NCI-H187 (cell line): ENCODE data around the gene AFMID.
"Not testable (repeated sequence)": the region's sequence is repeated elsewhere in the genome, so short reads cannot be mapped to it uniquely, and the experiment has no call there.

Source experiments
- DNase-seq, 2 experiments: peaks; one replicate each; lab custom pipeline; 2025; lab: John Stamatoyannopoulos, UW

AFMID gene

DNA sequence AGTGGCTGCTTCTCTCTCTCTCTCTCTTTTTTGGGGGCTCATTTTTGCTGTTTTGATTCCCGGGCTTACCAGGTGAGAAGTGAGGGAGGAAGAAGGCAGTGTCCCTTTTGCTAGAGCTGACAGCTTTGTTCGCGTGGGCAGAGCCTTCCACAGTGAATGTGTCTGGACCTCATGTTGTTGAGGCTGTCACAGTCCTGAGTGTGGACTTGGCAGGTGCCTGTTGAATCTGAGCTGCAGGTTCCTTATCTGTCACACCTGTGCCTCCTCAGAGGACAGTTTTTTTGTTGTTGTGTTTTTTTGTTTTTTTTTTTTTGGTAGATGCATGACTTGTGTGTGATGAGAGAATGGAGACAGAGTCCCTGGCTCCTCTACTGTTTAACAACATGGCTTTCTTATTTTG lies 36.6 kb downstream of the AFMID start:
- DNase-seq: no peak

DNA sequence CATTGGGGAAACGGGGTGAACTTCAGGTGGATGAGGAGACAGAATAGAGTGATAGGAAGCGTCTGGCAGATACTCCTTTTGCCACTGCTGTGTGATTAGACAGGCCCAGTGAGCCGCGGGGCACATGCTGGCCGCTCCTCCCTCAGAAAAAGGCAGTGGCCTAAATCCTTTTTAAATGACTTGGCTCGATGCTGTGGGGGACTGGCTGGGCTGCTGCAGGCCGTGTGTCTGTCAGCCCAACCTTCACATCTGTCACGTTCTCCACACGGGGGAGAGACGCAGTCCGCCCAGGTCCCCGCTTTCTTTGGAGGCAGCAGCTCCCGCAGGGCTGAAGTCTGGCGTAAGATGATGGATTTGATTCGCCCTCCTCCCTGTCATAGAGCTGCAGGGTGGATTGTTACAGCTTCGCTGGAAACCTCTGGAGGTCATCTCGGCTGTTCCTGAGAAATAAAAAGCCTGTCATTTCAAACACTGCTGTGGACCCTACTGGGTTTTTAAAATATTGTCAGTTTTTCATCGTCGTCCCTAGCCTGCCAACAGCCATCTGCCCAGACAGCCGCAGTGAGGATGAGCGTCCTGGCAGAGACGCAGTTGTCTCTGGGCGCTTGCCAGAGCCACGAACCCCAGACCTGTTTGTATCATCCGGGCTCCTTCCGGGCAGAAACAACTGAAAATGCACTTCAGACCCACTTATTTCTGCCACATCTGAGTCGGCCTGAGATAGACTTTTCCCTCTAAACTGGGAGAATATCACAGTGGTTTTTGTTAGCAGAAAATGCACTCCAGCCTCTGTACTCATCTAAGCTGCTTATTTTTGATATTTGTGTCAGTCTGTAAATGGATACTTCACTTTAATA lies 37.3 kb downstream of the AFMID start:
- DNase-seq: no peak

DNA sequence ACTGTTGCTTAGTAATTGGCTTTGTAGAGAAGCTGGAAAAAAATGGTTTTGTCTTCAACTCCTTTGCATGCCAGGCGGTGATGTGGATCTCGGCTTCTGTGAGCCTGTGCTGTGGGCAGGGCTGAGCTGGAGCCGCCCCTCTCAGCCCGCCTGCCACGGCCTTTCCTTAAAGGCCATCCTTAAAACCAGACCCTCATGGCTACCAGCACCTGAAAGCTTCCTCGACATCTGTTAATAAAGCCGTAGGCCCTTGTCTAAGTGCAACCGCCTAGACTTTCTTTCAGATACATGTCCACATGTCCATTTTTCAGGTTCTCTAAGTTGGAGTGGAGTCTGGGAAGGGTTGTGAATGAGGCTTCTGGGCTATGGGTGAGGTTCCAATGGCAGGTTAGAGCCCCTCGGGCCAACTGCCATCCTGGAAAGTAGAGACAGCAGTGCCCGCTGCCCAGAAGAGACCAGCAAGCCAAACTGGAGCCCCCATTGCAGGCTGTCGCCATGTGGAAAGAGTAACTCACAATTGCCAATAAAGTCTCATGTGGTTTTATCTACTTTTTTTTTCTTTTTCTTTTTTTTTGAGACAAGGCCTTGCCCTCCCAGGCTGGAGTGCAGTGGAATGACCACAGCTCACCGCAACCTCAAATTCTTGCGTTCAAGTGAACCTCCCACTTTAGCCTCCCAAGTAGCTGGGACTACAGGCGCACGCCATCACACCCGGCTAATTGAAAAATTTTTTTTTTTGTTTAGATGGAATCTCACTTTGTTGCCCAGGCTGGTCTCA lies 38.1 kb downstream of the AFMID start:
- DNase-seq: no peak

DNA sequence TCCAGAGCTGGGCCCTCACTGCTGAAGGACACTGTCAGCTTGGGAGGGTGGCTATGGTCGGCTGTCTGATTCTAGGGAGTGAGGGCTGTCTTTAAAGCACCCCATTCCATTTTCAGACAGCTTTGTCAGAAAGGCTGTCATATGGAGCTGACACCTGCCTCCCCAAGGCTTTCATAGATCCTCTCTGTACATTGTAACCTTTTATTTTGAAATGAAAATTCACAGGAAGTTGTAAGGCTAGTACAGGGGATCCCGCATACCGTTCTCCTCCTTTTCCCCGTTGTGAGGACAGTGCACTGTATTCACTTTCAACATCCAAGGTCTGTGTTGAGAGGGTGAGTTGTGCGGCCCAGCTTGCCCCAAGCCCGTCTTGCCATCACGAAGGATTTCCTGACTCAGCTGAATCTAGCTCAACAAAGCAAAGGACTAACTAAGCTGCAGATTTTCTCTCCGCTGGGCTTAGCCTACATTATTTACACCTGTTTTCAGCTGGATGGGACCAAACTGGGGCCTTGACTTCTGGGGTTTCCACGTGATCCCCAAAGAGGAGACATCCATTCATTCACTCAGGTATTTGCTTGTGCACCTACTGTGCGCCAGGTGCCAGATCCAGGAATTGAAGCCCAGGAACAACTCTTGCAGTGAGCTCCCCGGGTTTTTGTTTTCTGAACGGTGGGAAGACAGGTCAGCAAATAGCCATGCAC lies 39.0 kb downstream of the AFMID start:
- DNase-seq: no peak

DNA sequence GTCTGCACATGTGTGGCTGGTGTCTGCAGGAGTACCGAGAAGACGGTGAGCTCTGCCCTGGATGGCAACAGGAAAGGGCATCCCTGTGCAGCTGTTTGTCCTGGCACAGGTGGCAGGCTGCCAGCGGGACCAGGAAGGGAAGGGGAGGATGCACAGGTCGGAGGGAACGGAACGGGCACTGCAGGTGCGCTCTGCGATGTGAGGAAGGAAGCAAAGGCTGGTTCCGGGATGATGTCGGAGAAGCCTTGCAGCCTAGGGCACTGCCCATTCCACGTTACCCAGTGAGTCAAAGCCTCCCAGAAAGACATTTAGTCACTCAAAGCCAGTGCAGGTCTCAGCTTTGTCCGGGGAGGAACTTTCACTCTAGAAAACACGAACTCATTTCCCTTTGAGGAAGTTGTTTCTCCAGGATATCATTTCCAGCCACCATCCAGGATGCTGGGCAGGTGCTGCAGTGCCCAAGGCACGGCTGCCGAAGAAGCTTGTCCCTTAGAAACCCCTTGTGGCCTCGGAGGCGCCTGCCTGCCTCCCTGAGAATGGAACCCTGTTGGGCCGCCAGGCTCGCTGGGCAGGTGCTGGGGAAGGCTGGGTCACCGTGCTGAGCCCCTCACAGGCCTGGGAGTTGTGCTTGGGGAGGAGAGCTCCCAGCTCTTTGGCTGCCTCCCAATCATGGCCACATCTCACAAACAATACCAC lies 39.7 kb downstream of the AFMID start:
- no peak for DNase-seq

DNA sequence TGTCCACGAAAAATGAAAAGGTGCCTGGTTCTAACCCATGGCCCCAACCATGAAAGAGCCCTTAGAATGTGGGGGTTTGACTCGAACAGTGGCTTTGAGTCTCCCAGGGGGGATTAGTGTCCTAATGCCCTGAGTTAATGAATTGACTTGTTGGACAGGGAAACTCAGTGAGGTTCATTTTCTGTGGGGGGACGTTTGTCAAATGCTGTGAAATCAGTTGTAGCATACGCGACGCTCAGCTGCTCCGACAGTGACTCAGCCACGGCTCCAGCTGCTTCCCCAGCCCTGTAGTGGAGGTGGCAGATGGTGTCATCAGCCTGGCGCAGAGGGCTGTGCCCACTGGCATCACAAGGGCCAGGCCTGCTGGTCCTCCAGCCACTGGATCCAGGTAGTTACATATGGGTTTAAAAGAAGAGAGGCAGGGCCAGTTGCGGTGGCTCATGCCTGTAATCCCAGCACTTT lies 40.3 kb downstream of the AFMID start:
- DNase-seq: no peak

DNA sequence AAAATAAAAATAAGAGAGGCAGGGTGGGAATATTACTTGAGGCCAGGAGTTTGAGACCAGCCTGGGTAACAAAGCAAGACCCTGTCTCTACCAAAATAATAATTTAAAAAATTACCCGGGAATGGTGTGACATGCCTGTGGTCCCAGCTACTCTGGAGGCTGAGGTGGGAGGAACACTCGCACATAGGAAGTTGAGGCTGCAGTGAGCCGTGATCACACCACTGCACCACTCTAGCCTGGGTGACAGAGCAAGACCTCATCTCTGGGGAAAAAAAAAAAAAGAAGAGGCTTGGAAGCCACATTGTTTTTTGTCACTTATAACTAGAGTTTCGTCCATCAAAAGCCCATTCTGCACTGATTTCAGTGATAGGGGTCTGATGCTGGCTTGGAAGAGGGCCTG lies 41.0 kb downstream of the AFMID start:
- no peak for DNase-seq

DNA sequence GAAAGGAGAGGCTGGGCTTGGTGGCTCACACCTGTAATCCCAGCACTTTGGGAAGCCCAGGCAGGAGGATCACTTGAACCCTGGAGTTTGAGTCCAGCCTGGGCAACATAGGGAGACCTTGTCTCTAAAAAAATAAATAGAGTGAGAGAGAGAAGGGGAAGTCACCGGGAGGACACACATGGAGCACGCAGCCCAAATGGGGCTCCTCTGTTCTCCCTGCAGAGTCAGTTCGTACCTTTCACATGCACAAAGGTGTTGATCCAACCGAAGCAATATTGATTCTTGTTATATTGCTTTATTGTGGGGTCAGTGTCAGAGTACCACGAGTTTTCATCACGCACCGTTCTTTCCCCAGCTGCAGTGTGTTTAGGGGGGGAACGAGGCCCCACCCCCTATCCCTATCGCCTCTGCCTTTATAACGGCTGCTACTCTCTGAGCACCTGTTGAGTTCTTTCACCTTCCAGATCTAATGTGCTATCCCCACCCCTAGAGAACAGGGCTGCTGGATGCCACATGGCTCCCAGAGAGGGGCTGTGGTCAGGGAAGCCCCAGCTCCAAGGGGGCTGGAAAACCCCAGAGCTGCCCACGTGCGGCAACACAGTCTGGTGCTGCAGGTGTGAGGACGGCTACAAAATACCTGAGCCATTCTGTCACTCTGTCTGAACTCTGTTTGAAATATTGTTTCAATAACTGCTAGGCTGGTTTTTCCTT lies 43.2 kb downstream of the AFMID start:
- no peak for DNase-seq

DNA sequence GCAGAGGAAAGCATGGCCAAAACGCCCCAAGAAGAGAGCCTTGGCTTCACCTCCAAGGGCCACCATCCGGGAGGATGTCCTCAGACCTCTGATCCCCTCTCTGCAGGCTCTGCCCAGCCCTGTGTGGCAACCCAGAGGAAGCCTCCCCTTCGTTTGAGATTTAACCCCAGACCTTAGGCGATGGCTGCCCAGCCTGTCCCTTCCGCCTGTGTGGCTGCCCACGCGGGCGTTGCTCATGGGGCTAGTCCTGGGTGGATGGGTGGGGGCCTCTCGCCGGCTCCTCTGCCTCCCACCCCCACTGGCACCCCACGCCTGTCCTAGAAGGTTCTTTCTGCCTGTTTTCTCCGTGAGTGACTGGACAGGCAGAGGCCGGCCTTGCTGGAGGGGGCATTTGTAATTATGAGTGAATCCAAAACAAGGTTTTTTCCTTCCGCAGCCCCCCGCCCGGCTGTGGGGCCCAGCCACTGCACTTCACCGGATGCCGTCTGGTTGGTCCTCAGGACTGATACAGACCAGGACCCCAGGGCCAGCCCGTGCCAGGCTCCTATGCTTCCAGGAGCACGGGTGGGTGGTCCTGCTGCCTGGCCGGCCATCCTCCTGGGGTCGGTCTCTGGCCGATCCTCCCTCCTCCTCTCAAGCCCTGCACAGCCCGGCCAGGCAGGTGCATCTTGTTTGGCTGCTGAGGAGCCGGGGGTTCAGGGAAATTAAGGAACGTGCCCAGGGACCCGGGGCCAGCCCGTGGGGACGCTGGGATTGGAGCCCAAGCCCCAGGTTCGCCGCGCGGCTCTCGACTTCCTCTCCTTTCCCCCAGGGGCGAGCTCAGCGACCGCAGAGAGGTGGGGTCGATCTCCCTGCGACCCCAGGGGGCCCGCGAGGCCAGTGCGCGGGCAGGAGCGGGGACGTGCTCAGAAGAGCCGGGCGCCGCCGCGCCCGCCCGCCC lies 44.1 kb downstream of the AFMID start, which contains the start of gene TMEM235:
TMEM235 (plus strand) TSS at position 636 of the 940 bp plus-strand sequence. CDS start 393 bp downstream, outside the sequence.
- no peak for DNase-seq

DNA sequence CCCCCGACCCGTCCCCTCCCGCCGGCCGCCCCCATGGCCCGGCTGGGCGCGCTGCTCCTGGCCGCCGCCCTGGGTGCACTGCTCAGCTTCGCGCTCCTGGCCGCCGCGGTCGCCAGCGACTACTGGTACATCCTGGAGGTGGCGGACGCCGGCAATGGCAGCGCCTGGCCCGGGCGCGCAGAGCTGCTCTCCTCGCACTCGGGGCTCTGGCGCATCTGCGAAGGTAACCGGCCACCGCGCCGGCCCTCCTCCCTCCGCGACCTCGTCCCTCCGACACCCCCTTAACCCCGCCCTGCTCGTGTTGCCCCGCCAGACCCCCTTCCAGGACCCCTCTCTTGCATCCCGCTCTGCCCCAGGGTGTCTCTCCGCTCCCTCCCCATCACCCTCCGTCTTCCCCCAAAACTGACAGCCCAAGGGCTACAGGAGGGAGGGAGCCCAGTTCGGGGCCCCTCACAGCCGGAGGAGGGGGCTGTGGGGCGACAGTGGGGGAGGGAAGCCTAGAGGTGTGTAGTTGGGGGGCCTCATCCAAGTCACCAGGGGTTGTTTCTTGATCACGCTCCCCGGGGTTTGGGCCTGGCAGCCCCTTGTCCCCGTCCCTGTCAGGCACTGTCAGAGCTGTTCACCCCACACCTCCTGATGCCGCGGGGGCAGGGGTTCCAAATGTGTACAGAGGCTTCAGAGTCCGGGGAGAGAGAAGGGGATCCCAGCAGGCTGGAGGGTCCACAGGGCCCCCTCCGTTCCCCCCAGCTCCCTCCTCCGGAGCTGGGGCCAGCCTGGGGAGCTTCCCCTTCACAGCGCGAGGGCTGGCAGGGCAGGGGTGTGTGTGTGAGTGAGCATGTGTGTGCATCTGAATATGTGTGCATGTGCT lies 45.1 kb downstream of the AFMID start:
- DNase-seq: no peak

DNA sequence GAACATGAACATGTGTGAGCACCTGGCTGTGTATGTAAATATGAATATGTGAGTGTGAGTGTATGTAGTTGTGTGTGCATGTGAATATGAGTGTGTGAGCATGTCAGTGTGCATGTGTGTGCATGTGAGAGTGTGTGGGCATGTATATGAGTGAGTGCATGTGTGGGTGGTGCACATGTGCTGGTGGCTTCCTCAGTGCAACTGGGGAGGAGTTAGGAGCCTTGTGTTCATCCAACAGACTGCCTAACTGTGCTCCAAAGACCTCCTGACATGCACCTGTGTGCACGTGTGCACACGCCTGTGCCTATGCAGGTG lies 45.7 kb downstream of the AFMID start:
- DNase-seq: no peak

DNA sequence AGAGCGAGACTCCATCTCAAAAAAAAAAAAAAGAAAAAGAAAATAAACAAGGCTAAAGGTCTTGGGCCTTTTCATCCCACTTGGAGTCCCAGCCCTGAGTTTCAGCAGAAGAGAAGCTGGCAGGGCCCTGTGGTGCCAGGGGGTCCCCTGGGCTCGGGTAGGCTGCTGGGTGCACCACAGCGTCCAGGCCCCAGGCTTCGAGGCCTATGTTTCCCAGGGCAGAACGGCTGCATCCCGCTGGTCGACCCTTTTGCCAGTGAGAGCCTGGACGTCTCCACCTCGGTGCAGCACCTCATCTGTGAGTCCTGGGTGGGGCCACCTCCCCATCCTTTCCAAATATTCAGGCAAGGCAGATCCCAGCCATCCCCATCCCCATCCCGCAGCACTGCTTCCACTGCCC lies 46.5 kb downstream of the AFMID start:
- DNase-seq: no peak

DNA sequence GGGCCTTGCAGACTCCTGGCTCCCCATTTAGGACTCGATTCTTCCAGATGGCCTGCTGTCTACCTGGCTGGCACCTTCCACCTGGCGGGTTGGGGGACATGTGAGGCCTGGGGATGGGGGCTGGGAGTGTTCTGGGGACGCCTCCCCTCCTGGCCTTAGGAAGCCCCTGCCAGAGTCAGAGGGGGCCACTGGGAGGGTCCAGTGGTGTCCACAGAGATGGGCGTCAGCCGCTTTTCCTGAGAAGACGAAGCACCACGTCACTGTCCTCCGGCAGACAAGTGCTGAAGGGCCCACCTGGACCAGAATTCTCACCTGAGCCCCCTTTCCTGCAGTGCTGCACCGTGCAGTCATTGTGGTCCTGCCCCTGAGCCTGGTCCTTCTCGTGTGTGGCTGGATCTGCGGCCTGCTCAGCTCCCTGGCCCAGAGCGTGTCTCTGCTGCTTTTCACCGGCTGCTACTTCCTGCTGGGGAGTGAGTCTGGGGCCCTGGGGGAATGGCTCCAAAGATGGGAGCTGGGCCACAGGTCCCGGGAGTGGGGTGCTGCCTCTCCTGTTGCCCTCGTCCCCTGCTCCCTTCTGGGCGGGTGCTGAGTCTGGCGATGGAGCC lies 47.2 kb downstream of the AFMID start:
- no peak for DNase-seq

DNA sequence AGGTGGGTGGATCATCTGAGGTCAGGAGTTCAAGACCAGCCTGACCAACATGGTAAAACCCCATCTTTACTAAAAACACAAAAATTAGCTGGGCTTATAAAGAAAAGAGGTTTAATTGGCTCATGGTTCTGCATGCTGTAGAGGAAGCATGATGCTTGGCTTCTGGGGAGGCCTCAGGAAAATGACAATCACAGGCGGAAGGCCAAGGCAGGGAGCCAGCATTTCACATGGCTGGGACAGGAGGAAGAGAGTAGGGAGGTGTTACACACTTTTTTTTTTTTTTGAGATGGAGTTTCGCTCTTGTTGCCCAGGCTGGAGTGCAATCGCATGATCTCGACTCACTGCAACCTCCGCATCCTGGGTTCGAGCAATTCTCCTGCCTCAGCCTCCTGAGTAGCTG lies 47.9 kb downstream of the AFMID start:
- DNase-seq: not testable (repeated sequence)

DNA sequence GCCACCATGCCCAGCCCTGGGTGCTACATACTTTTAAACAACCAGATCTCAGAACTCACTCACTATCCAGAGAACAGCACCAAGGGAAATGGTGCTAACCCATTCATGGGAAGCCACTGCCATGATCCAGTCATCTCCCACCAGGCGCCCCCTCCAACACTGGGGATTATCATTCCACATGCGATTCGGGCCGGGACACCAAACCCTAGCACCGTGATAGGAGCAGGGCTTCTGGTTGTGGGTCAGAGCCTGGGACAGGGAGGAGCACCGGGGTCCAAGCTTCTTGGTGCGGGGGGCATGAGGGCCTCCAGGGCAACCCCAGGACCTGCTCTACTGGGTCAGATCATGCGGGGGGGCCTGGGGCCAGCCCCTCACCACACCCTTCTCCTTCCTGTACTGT lies 48.7 kb downstream of the AFMID start:
- no peak for DNase-seq

DNA sequence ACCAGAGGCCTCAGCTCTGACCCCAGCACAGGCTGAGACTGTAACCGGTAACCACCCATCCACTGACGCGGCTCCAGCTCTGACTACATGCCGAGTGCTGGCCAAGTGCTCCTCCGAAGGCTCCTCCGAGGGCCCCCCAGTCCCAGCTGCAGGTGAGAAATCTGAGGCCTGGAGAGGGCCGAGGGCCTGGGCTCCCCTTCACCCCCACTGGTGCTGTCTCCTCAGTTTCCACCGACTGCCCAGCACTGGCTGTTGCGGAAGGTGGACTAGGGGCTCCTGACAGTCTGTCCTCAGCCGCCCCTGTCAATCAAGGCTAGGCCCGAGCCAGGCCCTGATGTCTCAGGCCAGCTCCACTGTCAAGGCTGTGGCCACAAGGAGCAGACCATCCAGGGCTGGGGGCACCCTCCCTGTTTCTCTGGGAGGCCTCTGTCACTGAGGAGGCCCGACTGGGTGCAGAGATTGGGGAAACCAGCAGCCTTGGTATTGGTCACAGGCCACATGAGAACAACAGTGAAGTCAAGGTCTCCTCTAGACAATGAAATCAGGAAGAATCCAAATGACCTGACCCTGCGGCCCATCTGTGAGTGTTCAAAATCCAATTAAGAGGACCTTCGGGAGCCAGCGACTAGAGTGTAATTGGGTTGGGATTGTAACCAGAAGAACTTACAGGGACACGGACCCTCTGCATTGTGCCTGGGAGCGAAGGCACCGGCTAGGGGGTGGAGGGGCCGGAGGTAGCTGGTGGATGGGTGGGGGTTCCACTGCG lies 49.4 kb downstream of the AFMID start:
- no peak for DNase-seq

DNA sequence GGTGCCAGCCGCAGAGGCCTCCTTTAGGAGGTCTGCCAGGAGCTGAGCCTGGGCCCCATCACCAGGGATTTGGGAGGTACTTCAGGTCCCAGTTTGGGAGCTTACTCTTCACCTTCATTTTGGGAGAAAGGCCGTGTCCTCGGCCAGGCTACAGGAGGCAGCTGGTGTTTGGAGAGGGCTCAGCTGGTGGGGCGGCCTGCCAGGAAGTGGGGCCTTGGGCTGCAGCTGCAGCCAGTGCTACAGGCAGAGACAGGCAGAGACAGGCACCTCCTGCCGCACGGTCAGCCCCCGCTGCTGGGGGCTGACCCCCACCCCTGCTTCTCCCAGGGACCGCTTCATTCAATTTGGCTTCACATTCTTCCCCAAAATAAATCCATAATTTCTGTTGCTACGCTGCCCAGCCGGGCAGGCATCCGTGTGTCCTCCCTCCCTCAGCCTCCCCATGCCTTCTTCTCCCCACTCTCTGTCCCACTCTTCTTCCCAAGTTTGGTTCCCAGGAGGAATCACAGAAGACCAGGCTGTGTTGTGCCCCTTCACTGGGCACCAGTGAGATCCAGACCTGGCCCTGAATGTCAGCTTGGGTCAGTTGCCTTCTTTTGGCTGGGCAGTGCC lies 50.3 kb downstream of the AFMID start:
- no peak for DNase-seq
